Endothelial cell of umbilical vein (primary cell): Measurements from ENCODE around the gene HJV. TPM values are rescaled to one million over a fixed set of nuclear protein-coding genes. Genes with fewer than 3 reads are reported as not detected.

Experiments used
- BruUV-seq: library from RNA; stranded (reverse); fragments of 400-500 nt; replicated peaks from 2 replicates; lab custom pipeline; 2021; lab: Mats Ljungman, UMichigan
- CTCF ChIA-PET: fragments of 300-600, 350-600 bp; sonication (Branson Sonifier 250); formaldehyde crosslinking; loops from one replicate; lab custom pipeline; 2021; ENCODE audit warnings: antibody characterized with exemption, inconsistent platforms; lab: Charles Lee
- POLR2A ChIA-PET: fragments of 300-600, 350-600 bp; sonication (Branson Sonifier 250); formaldehyde crosslinking; loops from one replicate; lab custom pipeline; 2021; ENCODE audit warnings: antibody characterized with exemption, inconsistent platforms; lab: Charles Lee
- DNase-seq: peaks from one replicate; pipeline ENCODE4 v3.0.0-alpha.2; 2011; ENCODE audit warnings: low read depth, low spot score
- FAIRE-seq: peaks from 2 replicates; lab custom pipeline; 2011; peaks lifted over from hg19 to GRCh38; lab: Jason Lieb, UNC
- H2AFZ ChIP-seq: 2 replicates; pipeline ENCODE4 v1.6.0; 2012; ENCODE audit warnings: low read depth, low read length, control low read depth, inconsistent platforms
- H3K27ac ChIP-seq: 2 replicates; pipeline ENCODE4 v1.5.1; 2011; ENCODE audit warnings: low read depth, mild to moderate bottlenecking, control low read depth, low read length, moderate library complexity; ENCODE audit not compliant: insufficient read depth
- H3K27me3 ChIP-seq, 2 experiments: 2 replicates each; pipeline versions ENCODE4 v1.6.0 to v1.6.1; 2011; ENCODE audit warnings: low read length in 2 of 2, mixed read lengths in 1 of 2; ENCODE audit not compliant: control insufficient read depth in 2 of 2, insufficient read depth in 2 of 2
- H3K36me3 ChIP-seq, 2 experiments: 2 replicates in 1 of 2; 3 replicates in 1 of 2; pipeline ENCODE4 v1.5.1; 2011; ENCODE audit warnings: low read length in 2 of 2, mild to moderate bottlenecking in 1 of 2, moderate library complexity in 1 of 2; ENCODE audit not compliant: control insufficient read depth in 2 of 2, insufficient read depth in 2 of 2; ENCODE audit errors: extremely low read depth in 1 of 2
- H3K4me1 ChIP-seq: 3 replicates; pipeline ENCODE4 v1.5.1; 2011; ENCODE audit warnings: mild to moderate bottlenecking, low read length; ENCODE audit not compliant: control insufficient read depth, insufficient read depth; ENCODE audit errors: extremely low read depth
- H3K4me2 ChIP-seq: 2 replicates; pipeline ENCODE4 v1.6.1; 2011; ENCODE audit warnings: low read length, control low read depth, mixed read lengths; ENCODE audit not compliant: insufficient read depth
- H3K4me3 ChIP-seq, 3 experiments: fragments of 200-600 bp in 1 of 3; sonication (generic), shearing (Covaris generic) in 1 of 3; replicated peaks in 1 of 3; 2 replicates each; pipeline ENCODE4 v1.5.1; 2011 to 2016; ENCODE audit warnings: control low read depth in 3 of 3, low read length in 3 of 3, mild to moderate bottlenecking in 2 of 3, inconsistent platforms in 1 of 3, low read depth in 1 of 3, moderate library complexity in 1 of 3; ENCODE audit not compliant: insufficient read depth in 1 of 3
- H3K79me2 ChIP-seq: 2 replicates; pipeline ENCODE4 v1.6.0; 2012; ENCODE audit warnings: low read length, inconsistent platforms; ENCODE audit not compliant: control insufficient read depth, insufficient read depth
- H3K9ac ChIP-seq: replicated peaks from 2 replicates; pipeline ENCODE3; 2011; ENCODE audit warnings: low read length, control low read depth; ENCODE audit not compliant: insufficient read depth; ENCODE audit errors: extremely low read depth
- H3K9me1 ChIP-seq: replicated peaks from 3 replicates; pipeline ENCODE4 v1.6.0; 2011; ENCODE audit warnings: mild to moderate bottlenecking, low read length; ENCODE audit not compliant: control insufficient read depth, insufficient read depth; ENCODE audit errors: extremely low read depth
- H3K9me3 ChIP-seq: replicated peaks from 2 replicates; pipeline ENCODE4 v1.5.1; 2012; ENCODE audit warnings: low read length, inconsistent platforms; ENCODE audit not compliant: control insufficient read depth, insufficient read depth
- H4K20me1 ChIP-seq: replicated peaks from 2 replicates; pipeline ENCODE3; 2011; ENCODE audit warnings: mild to moderate bottlenecking, low read length; ENCODE audit not compliant: control insufficient read depth, insufficient read depth; ENCODE audit errors: extremely low read depth
- CTCF ChIP-seq, 2 donors: IDR thresholded peaks; 1 replicate in 1 of 2; 2 replicates in 1 of 2; pipeline ENCODE4 v1.5.1; 2011; ENCODE audit warnings: low read length in 2 of 2, mild to moderate bottlenecking in 2 of 2, moderate library complexity in 2 of 2, control low read depth in 1 of 2, inconsistent platforms in 1 of 2, low read depth in 1 of 2; ENCODE audit not compliant: insufficient read depth in 1 of 2; ENCODE audit errors: extremely low read depth in 1 of 2
- EZH2 ChIP-seq: IDR thresholded peaks from 2 replicates; pipeline ENCODE4 v1.6.1; 2012; ENCODE audit warnings: borderline replicate concordance, low read depth, mild to moderate bottlenecking, moderate library complexity, low read length, inconsistent platforms; ENCODE audit not compliant: severe bottlenecking
- FOS ChIP-seq: IDR thresholded peaks from 2 replicates; pipeline ENCODE4 v1.6.1; 2011; ENCODE audit warnings: mild to moderate bottlenecking, low read length, moderate library complexity, borderline replicate concordance; ENCODE audit not compliant: insufficient read depth
- GATA2 ChIP-seq: IDR thresholded peaks from 2 replicates; pipeline ENCODE4 v1.7.0; 2011; ENCODE audit warnings: low read depth, mild to moderate bottlenecking, moderate library complexity, mixed read lengths, low read length; ENCODE audit not compliant: insufficient read length, insufficient read depth
- JUN ChIP-seq: IDR thresholded peaks from 2 replicates; pipeline ENCODE4 v1.6.1; 2011; ENCODE audit warnings: borderline replicate concordance, low read depth; ENCODE audit not compliant: insufficient read length, insufficient read depth
- MAX ChIP-seq: IDR thresholded peaks from 2 replicates; pipeline ENCODE4 v1.6.1; 2011; ENCODE audit not compliant: insufficient read depth, insufficient read length
- MYC ChIP-seq: IDR thresholded peaks from one replicate; pipeline ENCODE4 v1.6.1; 2011; ENCODE audit warnings: mild to moderate bottlenecking, low read depth, low read length
- POLR2A ChIP-seq: IDR thresholded peaks from 2 replicates; pipeline ENCODE4 v1.6.1; 2012; ENCODE audit warnings: low read depth, mild to moderate bottlenecking, control low read depth, low read length
- POLR2AphosphoS5 ChIP-seq: IDR thresholded peaks from 2 replicates; pipeline ENCODE4 v1.6.1; 2012; ENCODE audit warnings: low read depth, mild to moderate bottlenecking, control low read depth, low read length, moderate library complexity; ENCODE audit not compliant: insufficient read depth
- dilution Hi-C: fragments of 300-500 bp; cut with MboI; formaldehyde crosslinking; loops from one replicate; pipeline ENCODE4 v1.15.0; 2019; ENCODE audit warnings: low sequenced_read_pairs; ENCODE audit not compliant: extremely low pct_ligation_motif_present
- intact Hi-C: fragments of 100-400 bp; cut with micrococcal nuclease; formaldehyde crosslinking; loops from one replicate; pipeline ENCODE4 v1.10.0; 2022
- polyA plus RNA-seq, 4 experiments: library from polyadenylated mRNA; depleted of rRNA in 3 of 4; stranded (reverse) in 3 of 4; unstranded in 1 of 4; fragments of >200 nt; gene quantifications; 2 replicates each; pipeline versions ENCODE4 v1.2.1 to v1.2.3, GENCODE V29; 2011 to 2012; ENCODE audit warnings: missing spikeins in 1 of 4
- total RNA-seq: library from RNA; stranded (reverse); gene quantifications from 2 replicates; pipeline ENCODE4 v1.2.3, GENCODE V29; 2021

Gene HJV
- total and polyA plus RNA-seq, 2 donors (not counting 3 experiments of a cell fraction or from before 2014, with no cell fraction given), result not detected

GRCh38 chr1:145997718-145998023 is 23.9 kb downstream of the HJV start:
- H3K9me1 ChIP-seq, result no peaks in the 10 kb centered on the region
- H3K9me3 ChIP-seq, result no peaks in the 10 kb centered on the region
- intact Hi-C loops, result no loop called here
- no TSS peak for BruUV-seq
- no peak overlapping the region for H3K9ac ChIP-seq
- H3K36me3 ChIP-seq, result peaks cover 2 to 13% of the 10 kb centered on the region in 2 experiments
- DNase-seq (peak; percentile 22), FAIRE-seq (no peak)
- POLR2A ChIA-PET, result interaction anchor here (0.7 kb wide), 1 partner anchor 18 kb away, joined by 4 read pairs; no protein-coding TSS in a partner anchor
- H3K4me3 ChIP-seq, result no peak overlapping the region
- no peak overlapping the region for H3K27ac ChIP-seq
- peaks cover 10% of the 10 kb centered on the region for H3K79me2 ChIP-seq
- peaks cover 19% of the 10 kb centered on the region for H3K4me1 ChIP-seq
- H3K4me2 ChIP-seq, result peak overlapping the region; percentile 98
- no peaks in the 10 kb centered on the region for H3K27me3 ChIP-seq
- TF ChIP-seq GATA2 (no peak), EZH2 (no peak), JUN (no peak), CTCF (IDR thresholded peaks at IDR 0.05; ENCODE audit: extremely low read depth in 1 of 2, insufficient read depth in 1 of 2, low read depth in 1 of 2, low read length in 2 of 2) (no peak), POLR2A (no peak), POLR2AphosphoS5 (no peak), MYC (no peak), MAX (no peak), FOS (no peak)
- dilution Hi-C loops, result no loop called here
- CTCF ChIA-PET, result interaction anchor here (0.9 to 10.4 kb wide), 4 partner anchors 9 to 106 kb away, joined by 4 to 87 read pairs (median 15); no protein-coding TSS in a partner anchor
- H2AFZ ChIP-seq, result no peak overlapping the region
- H4K20me1 ChIP-seq, result no peaks in the 10 kb centered on the region
